ENCODE results near the gene GOLGA2.
A peak's percentile ranks its signal among the peaks of the same experiment; 100 is the strongest.
"Not testable (repeated sequence)": the region's sequence is repeated elsewhere in the genome, so short reads cannot be mapped to it uniquely, and the experiment has no call there.

Gene GOLGA2

GRCh38 chr9:128293091-128293490 lies 17.3 kb upstream of the GOLGA2 start:
- no peak for DNase-seq

- DNase-seq = no peak
These were observed 16.2 kb upstream of the GOLGA2 start for GRCh38 chr9:128292009-128292408.

GRCh38 chr9:128288273-128289004 lies 12.6 kb upstream of the GOLGA2 start:
- no peak for DNase-seq

- no peak for DNase-seq
These were observed 10.6 kb upstream of the GOLGA2 start for GRCh38 chr9:128286440-128286839.

GRCh38 chr9:128285033-128285784 lies 9.4 kb upstream of the GOLGA2 start:
- DNase-seq = no peak

GRCh38 chr9:128282500-128282899 lies 6.7 kb upstream of the GOLGA2 start:
- no peak for DNase-seq

GRCh38 chr9:128280084-128280622 lies 4.3 kb upstream of the GOLGA2 start:
- no peak for DNase-seq

- not testable (repeated sequence) for DNase-seq
These were observed 3.6 kb upstream of the GOLGA2 start for GRCh38 chr9:128279088-128280073.

GRCh38 chr9:128276574-128277270 lies 915 bp upstream of the GOLGA2 start:
- DNase-seq = no peak

GRCh38 chr9:128276008-128276573 lies 284 bp upstream of the GOLGA2 start, which contains the start of gene SWI5:
TSS of gene SWI5 (plus strand) at chr9:128276276.
- peak; percentile 96 for DNase-seq

GRCh38 chr9:128274245-128274644 lies 1.6 kb downstream of the GOLGA2 start:
- DNase-seq = no peak

GRCh38 chr9:128271512-128271911 lies 4.3 kb downstream of the GOLGA2 start:
- no peak for DNase-seq

GRCh38 chr9:128271112-128271511 lies 4.7 kb downstream of the GOLGA2 start:
- no peak for DNase-seq

GRCh38 chr9:128266868-128267590 lies 8.8 kb downstream of the GOLGA2 start:
- no peak for DNase-seq

GRCh38 chr9:128265348-128265847 lies 10.4 kb downstream of the GOLGA2 start:
- no peak for DNase-seq

GRCh38 chr9:128262687-128263086 lies 13.1 kb downstream of the GOLGA2 start:
- DNase-seq = no peak

GRCh38 chr9:128260340-128260739 lies 15.5 kb downstream of the GOLGA2 start:
- DNase-seq = no peak

- no peak for DNase-seq
These were observed 16.7 kb downstream of the GOLGA2 start for GRCh38 chr9:128259156-128259555.

- DNase-seq = no peak
These were observed 17.5 kb downstream of the GOLGA2 start for GRCh38 chr9:128258326-128258725.

GRCh38 chr9:128257907-128258306 lies 17.9 kb downstream of the GOLGA2 start:
- no peak for DNase-seq

Measured in SHP77 treated with DMSO at 0.1 percent for 48 hours (cell line).